PFSK-1 (cell line): ENCODE measurements around the gene S1PR2.

Source experiments
- FOXP2 ChIP-seq: optimal IDR thresholded peaks from 2 replicates; pipeline ENCODE3; 2011; ENCODE audit warnings: borderline replicate concordance, control low read depth, inconsistent platforms; ENCODE audit not compliant: insufficient read depth; ENCODE audit errors: extremely low read length, extremely low read depth
- TAF1 ChIP-seq: IDR thresholded peaks from 2 replicates; pipeline ENCODE4 v1.6.1; 2012; ENCODE audit warnings: low read length, control low read depth, borderline replicate concordance; ENCODE audit not compliant: insufficient read depth
- TF ChIP-seq, protein P1 (sequence below), 2 experiments: IDR thresholded peaks; 2 replicates each; pipeline versions ENCODE4 v1.6.1 to v1.8.0; 2011 to 2012; ENCODE audit warnings: low read depth in 2 of 2, low read length in 2 of 2, control low read depth in 1 of 2, inconsistent platforms in 1 of 2, mild to moderate bottlenecking in 1 of 2, moderate library complexity in 1 of 2; ENCODE audit not compliant: insufficient read depth in 1 of 2

DNA sequence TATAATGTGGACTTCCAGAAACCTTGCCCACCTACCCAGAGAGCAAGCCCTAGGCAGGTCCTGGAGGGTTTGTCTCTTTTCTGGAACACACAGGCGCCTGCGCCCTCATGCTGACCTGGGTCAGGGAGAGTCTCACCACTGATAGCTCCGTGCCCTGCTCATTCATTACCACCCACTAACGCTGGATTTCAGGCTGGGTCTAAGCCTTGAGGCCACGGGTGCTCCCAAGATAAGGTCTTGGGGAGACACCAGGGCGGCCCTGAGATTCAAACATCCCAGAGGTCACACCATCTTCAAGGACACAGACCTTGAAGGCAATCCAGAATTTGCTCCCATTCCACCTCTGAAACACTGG lies 5.1 kb downstream of the S1PR2 start:
- TF ChIP-seq, protein P1, sequence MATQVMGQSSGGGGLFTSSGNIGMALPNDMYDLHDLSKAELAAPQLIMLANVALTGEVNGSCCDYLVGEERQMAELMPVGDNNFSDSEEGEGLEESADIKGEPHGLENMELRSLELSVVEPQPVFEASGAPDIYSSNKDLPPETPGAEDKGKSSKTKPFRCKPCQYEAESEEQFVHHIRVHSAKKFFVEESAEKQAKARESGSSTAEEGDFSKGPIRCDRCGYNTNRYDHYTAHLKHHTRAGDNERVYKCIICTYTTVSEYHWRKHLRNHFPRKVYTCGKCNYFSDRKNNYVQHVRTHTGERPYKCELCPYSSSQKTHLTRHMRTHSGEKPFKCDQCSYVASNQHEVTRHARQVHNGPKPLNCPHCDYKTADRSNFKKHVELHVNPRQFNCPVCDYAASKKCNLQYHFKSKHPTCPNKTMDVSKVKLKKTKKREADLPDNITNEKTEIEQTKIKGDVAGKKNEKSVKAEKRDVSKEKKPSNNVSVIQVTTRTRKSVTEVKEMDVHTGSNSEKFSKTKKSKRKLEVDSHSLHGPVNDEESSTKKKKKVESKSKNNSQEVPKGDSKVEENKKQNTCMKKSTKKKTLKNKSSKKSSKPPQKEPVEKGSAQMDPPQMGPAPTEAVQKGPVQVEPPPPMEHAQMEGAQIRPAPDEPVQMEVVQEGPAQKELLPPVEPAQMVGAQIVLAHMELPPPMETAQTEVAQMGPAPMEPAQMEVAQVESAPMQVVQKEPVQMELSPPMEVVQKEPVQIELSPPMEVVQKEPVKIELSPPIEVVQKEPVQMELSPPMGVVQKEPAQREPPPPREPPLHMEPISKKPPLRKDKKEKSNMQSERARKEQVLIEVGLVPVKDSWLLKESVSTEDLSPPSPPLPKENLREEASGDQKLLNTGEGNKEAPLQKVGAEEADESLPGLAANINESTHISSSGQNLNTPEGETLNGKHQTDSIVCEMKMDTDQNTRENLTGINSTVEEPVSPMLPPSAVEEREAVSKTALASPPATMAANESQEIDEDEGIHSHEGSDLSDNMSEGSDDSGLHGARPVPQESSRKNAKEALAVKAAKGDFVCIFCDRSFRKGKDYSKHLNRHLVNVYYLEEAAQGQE (IDR thresholded peaks at IDR 0.05; ENCODE audit: insufficient read depth in 1 of 2, low read depth in 2 of 2, low read length in 2 of 2) = no peak
- TF ChIP-seq TAF1 (no peak), FOXP2 (no peak)
